NT2/D1 (cell line): ENCODE results near the gene PFDN4.

ENCODE experiments used
- YY1 ChIP-seq: IDR thresholded peaks from 2 replicates; pipeline ENCODE4 v1.6.1; 2011; ENCODE audit not compliant: insufficient read length, insufficient read depth
- ZNF274 ChIP-seq: IDR thresholded peaks from 2 replicates; pipeline ENCODE4 v1.6.1; 2011; ENCODE audit warnings: mild to moderate bottlenecking, low read depth, low read length

GRCh38 chr20:54255157-54255556, 47.3 kb downstream of the PFDN4 start:
- no peak for TF ChIP-seq ZNF274
- TF ChIP-seq YY1, result no peak
